HEK293 (cell line): ENCODE results near the gene FAM180A.

ENCODE experiments used
- CTCF ChIA-PET: fragments of 350-600 bp; formaldehyde crosslinking; extraction: SDS; loops from one replicate; lab custom pipeline; 2021; ENCODE audit warnings: antibody characterized with exemption; lab: Yijun Ruan, JAX
- POLR2A ChIA-PET: fragments of 300-600 bp; formaldehyde crosslinking; extraction: SDS; loops from one replicate; lab custom pipeline; 2020; ENCODE audit warnings: antibody characterized with exemption, inconsistent platforms; lab: Yijun Ruan, JAX
- H3K27ac ChIP-seq: fragments of 200-500 bp; sonication (Bioruptor generic); 2 replicates; pipeline ENCODE4 v1.5.1; 2014; ENCODE audit warnings: low read depth, low read length, control low read depth, inconsistent platforms; ENCODE audit errors: extremely low read depth
- H3K36me3 ChIP-seq, 2 experiments: fragments of 200-500 bp in 1 of 2; sonication (Bioruptor generic) in 1 of 2; 1 replicate in 1 of 2; 2 replicates in 1 of 2; pipeline ENCODE4 v1.5.1; 2014 to 2017; ENCODE audit warnings: inconsistent platforms in 2 of 2, low read length in 2 of 2; ENCODE audit not compliant: control insufficient read depth in 2 of 2, insufficient read depth in 1 of 2
- H3K4me1 ChIP-seq: fragments of 200-500 bp; sonication (Bioruptor generic); 2 replicates; pipeline ENCODE4 v1.5.1; 2014; ENCODE audit warnings: mild to moderate bottlenecking, low read length, inconsistent platforms; ENCODE audit not compliant: control insufficient read depth, insufficient read depth
- H3K4me3 ChIP-seq: 2 replicates; pipeline ENCODE4 v1.5.1; 2011; ENCODE audit warnings: low read depth, mild to moderate bottlenecking, control low read depth, low read length, moderate library complexity
- H3K9me3 ChIP-seq: fragments of 200-500 bp; sonication (Bioruptor generic); 2 replicates; pipeline ENCODE4 v1.5.1; 2014; ENCODE audit warnings: low read depth, low read length, inconsistent platforms; ENCODE audit not compliant: control insufficient read depth, insufficient read depth
- AEBP2 ChIP-seq: fragments of 450-650 bp; formaldehyde crosslinking; IDR thresholded peaks from 2 replicates; pipeline ENCODE4 v1.5.1; 2016; ENCODE audit warnings: missing biosample characterization, missing genetic modification characterization, borderline replicate concordance
- ATF2 ChIP-seq: fragments of 450-650 bp; formaldehyde crosslinking; IDR thresholded peaks from 2 replicates; pipeline ENCODE4 v1.5.1; 2016; ENCODE audit warnings: missing biosample characterization, missing genetic modification characterization, low read depth
- BCL11A ChIP-seq: fragments of 450-650 bp; formaldehyde crosslinking; IDR thresholded peaks from 2 replicates; pipeline ENCODE4 v1.5.1; 2016; ENCODE audit warnings: low read depth, missing biosample characterization, missing genetic modification characterization
- BCL11B ChIP-seq: fragments of 450-650 bp; formaldehyde crosslinking; IDR thresholded peaks from 2 replicates; pipeline ENCODE4 v1.5.1; 2016; ENCODE audit warnings: low read depth, missing biosample characterization, missing genetic modification characterization
- IKZF3 ChIP-seq: fragments of 450-650 bp; IDR thresholded peaks from 2 replicates; pipeline ENCODE4 v1.5.0; 2018; ENCODE audit warnings: missing biosample characterization, mild to moderate bottlenecking, missing genetic modification characterization, moderate library complexity
- KLF9 ChIP-seq: fragments of 450-650 bp; formaldehyde crosslinking; IDR thresholded peaks from 2 replicates; pipeline ENCODE4 v1.5.1; 2016; ENCODE audit warnings: missing biosample characterization, missing genetic modification characterization, low read depth
- MZF1 ChIP-seq: fragments of 450-650 bp; formaldehyde crosslinking; IDR thresholded peaks from 2 replicates; pipeline ENCODE4 v1.5.1; 2017; ENCODE audit warnings: missing biosample characterization, missing genetic modification characterization, borderline replicate concordance
- PRDM10 ChIP-seq: fragments of 450-650 bp; formaldehyde crosslinking; IDR thresholded peaks from 2 replicates; pipeline ENCODE4 v1.5.1; 2016; ENCODE audit warnings: missing biosample characterization, missing genetic modification characterization
- PRDM6 ChIP-seq: fragments of 450-650 bp; formaldehyde crosslinking; IDR thresholded peaks from 2 replicates; pipeline ENCODE4 v1.5.1; 2017; ENCODE audit warnings: missing biosample characterization, missing genetic modification characterization
- SETDB1 ChIP-seq: IDR thresholded peaks from one replicate; pipeline ENCODE4 v1.6.1; 2017; ENCODE audit warnings: mild to moderate bottlenecking, low read length, moderate library complexity, mixed read lengths; ENCODE audit not compliant: insufficient read length
- ZBTB10 ChIP-seq: fragments of 450-650 bp; formaldehyde crosslinking; IDR thresholded peaks from 2 replicates; pipeline ENCODE4 v1.5.1; 2016; ENCODE audit warnings: missing biosample characterization, missing genetic modification characterization
- ZNF132 ChIP-seq: fragments of 450-650 bp; formaldehyde crosslinking; IDR thresholded peaks from 2 replicates; pipeline ENCODE4 v1.5.1; 2017; ENCODE audit warnings: missing biosample characterization, missing genetic modification characterization, borderline replicate concordance
- ZNF148 ChIP-seq: fragments of 450-650 bp; formaldehyde crosslinking; IDR thresholded peaks from 2 replicates; pipeline ENCODE4 v1.5.0; 2017; ENCODE audit warnings: missing biosample characterization, missing genetic modification characterization, borderline replicate concordance
- ZNF155 ChIP-seq: fragments of 450-650 bp; formaldehyde crosslinking; IDR thresholded peaks from 2 replicates; pipeline ENCODE4 v1.5.1; 2016; ENCODE audit warnings: missing biosample characterization, missing genetic modification characterization
- ZNF239 ChIP-seq: fragments of 450-650 bp; formaldehyde crosslinking; IDR thresholded peaks from 2 replicates; pipeline ENCODE4 v1.5.1; 2016; ENCODE audit warnings: missing biosample characterization, missing genetic modification characterization
- ZNF324 ChIP-seq: fragments of 450-650 bp; formaldehyde crosslinking; IDR thresholded peaks from 2 replicates; pipeline ENCODE4 v1.5.1; 2016; ENCODE audit warnings: missing biosample characterization, missing genetic modification characterization
- ZNF366 ChIP-seq: fragments of 450-650 bp; formaldehyde crosslinking; conservative IDR thresholded peaks from 2 replicates; pipeline ENCODE4 v1.5.1; 2016; ENCODE audit warnings: missing biosample characterization, missing genetic modification characterization
- ZNF37A ChIP-seq: fragments of 450-650 bp; IDR thresholded peaks from 2 replicates; pipeline ENCODE4 v1.5.1; 2018; ENCODE audit warnings: missing biosample characterization, missing genetic modification characterization
- ZNF394 ChIP-seq: fragments of 450-650 bp; formaldehyde crosslinking; IDR thresholded peaks from 2 replicates; pipeline ENCODE4 v1.5.1; 2016; ENCODE audit warnings: missing biosample characterization, missing genetic modification characterization, mild to moderate bottlenecking, moderate library complexity, borderline replicate concordance
- ZNF510 ChIP-seq: fragments of 450-650 bp; formaldehyde crosslinking; IDR thresholded peaks from 2 replicates; pipeline ENCODE4 v1.5.1; 2018; ENCODE audit warnings: mild to moderate bottlenecking, missing genetic modification characterization, missing biosample characterization; ENCODE audit not compliant: insufficient replicate concordance
- ZNF585B ChIP-seq: fragments of 450-650 bp; formaldehyde crosslinking; IDR thresholded peaks from 2 replicates; pipeline ENCODE4 v1.5.1; 2016; ENCODE audit warnings: missing biosample characterization, missing genetic modification characterization
- ZNF626 ChIP-seq: fragments of 450-650 bp; sonication (Bioruptor Pico); formaldehyde crosslinking; IDR thresholded peaks from 2 replicates; pipeline ENCODE4 v1.5.1; 2018; ENCODE audit warnings: missing biosample characterization, missing genetic modification characterization, inconsistent platforms

Gene FAM180A

GRCh38 chr7:135716677-135717238, 31.9 kb downstream of the FAM180A start:
- CTCF ChIA-PET, result interaction anchor here (1.0 to 1.8 kb wide), 4 partner anchors 9 to 546 kb away, joined by 3 to 6 read pairs (median 4); partner anchors contain the start of gene CYREN
- H3K36me3 ChIP-seq, result peaks cover 0 to 39% of the 10 kb centered on the region in 2 experiments; a peak in 1 of 3 replicates
- H3K9me3 ChIP-seq, result no peaks in the 10 kb centered on the region
- peak overlapping the region; percentile 6; the same call in 1 of the 2 replicates for H3K27ac ChIP-seq
- POLR2A ChIA-PET, result interaction anchor here (0.9 to 1.3 kb wide), 5 partner anchors 12 to 55 kb away, joined by 3 to 12 read pairs (median 4); partner anchors contain the start of gene STMP1
- H3K4me1 ChIP-seq, result peaks cover 10% of the 10 kb centered on the region
- H3K4me3 ChIP-seq, result no peak overlapping the region
- TF ChIP-seq AEBP2 (tag by site-specific recombination) (no peak), ZNF324 (tag by site-specific recombination) (peak; percentile 91), PRDM10 (tag by site-specific recombination) (peak; percentile 58), ZNF155 (no peak), ZNF394 (tag by site-specific recombination) (peak; percentile 85), ZNF585B (tag by site-specific recombination) (no peak), ZNF148 (tag by site-specific recombination) (no peak), ZNF626 (tag by site-specific recombination) (no peak), ATF2 (tag by site-specific recombination) (peak; percentile 50; the same call in 1 of the 2 replicates), BCL11A (tag by site-specific recombination) (peak; percentile 87; the same call in 1 of the 2 replicates), ZNF37A (tag by site-specific recombination) (no peak; the same call in 1 of the 2 replicates), KLF9 (tag by site-specific recombination) (peak; percentile 49), ZNF366 (tag by site-specific recombination) (peak; percentile 95), SETDB1 (peak; percentile 36), PRDM6 (tag by site-specific recombination) (peak; percentile 96), BCL11B (tag by site-specific recombination) (peak; percentile 55; the same call in 1 of the 2 replicates), ZNF132 (tag by site-specific recombination) (no peak), MZF1 (tag by site-specific recombination) (no peak; the same call in 1 of the 2 replicates), IKZF3 (tag by site-specific recombination) (peak; percentile 86), ZNF239 (no peak), ZBTB10 (tag by site-specific recombination) (no peak), ZNF510 (tag by site-specific recombination) (no peak)
